Osteocyte (in vitro differentiated cells): ENCODE results near the gene SSBP3. TPM values are rescaled to one million over a fixed set of nuclear protein-coding genes. Genes with fewer than 3 reads are reported as not detected.

ENCODE experiments used
- DNase-seq: peaks from one replicate; pipeline ENCODE4 v3.0.0; 2021; ENCODE audit warnings: mixed read lengths; ENCODE audit not compliant: unreplicated experiment; ENCODE audit errors: extremely low spot score
- H3K27ac Mint-ChIP-seq: one replicate; pipeline ENCODE4 v1.8.0; 2021; ENCODE audit warnings: mild to moderate bottlenecking, mixed read lengths; ENCODE audit not compliant: unreplicated experiment
- H3K27me3 Mint-ChIP-seq: one replicate; pipeline ENCODE4 v1.8.0; 2021; ENCODE audit warnings: mixed read lengths; ENCODE audit not compliant: unreplicated experiment
- H3K36me3 Mint-ChIP-seq: one replicate; pipeline ENCODE4 v1.8.0; 2021; ENCODE audit warnings: mixed read lengths; ENCODE audit not compliant: unreplicated experiment
- H3K4me1 Mint-ChIP-seq: one replicate; pipeline ENCODE4 v1.8.0; 2021; ENCODE audit warnings: mixed read lengths; ENCODE audit not compliant: unreplicated experiment
- H3K4me3 Mint-ChIP-seq: one replicate; pipeline ENCODE4 v1.8.0; 2021; ENCODE audit warnings: mild to moderate bottlenecking, moderate library complexity, mixed read lengths; ENCODE audit not compliant: unreplicated experiment
- H3K9me3 Mint-ChIP-seq: one replicate; pipeline ENCODE4 v1.8.0; 2021; ENCODE audit warnings: mixed read lengths; ENCODE audit not compliant: unreplicated experiment
- total RNA-seq: library from RNA; stranded (reverse); gene quantifications from 2 replicates; pipeline ENCODE4 v1.2.1, GENCODE V29; 2021
- TF ChIP-seq, protein P1 (sequence below): fragments of 200-600 bp; sonication (generic); IDR thresholded peaks from 2 replicates; pipeline ENCODE4 v1.5.0; 2021; ENCODE audit warnings: antibody characterized with exemption, mild to moderate bottlenecking, moderate library complexity

Gene SSBP3
- total RNA-seq, 1 donor from 2014 or later = 56.4 TPM

DNA sequence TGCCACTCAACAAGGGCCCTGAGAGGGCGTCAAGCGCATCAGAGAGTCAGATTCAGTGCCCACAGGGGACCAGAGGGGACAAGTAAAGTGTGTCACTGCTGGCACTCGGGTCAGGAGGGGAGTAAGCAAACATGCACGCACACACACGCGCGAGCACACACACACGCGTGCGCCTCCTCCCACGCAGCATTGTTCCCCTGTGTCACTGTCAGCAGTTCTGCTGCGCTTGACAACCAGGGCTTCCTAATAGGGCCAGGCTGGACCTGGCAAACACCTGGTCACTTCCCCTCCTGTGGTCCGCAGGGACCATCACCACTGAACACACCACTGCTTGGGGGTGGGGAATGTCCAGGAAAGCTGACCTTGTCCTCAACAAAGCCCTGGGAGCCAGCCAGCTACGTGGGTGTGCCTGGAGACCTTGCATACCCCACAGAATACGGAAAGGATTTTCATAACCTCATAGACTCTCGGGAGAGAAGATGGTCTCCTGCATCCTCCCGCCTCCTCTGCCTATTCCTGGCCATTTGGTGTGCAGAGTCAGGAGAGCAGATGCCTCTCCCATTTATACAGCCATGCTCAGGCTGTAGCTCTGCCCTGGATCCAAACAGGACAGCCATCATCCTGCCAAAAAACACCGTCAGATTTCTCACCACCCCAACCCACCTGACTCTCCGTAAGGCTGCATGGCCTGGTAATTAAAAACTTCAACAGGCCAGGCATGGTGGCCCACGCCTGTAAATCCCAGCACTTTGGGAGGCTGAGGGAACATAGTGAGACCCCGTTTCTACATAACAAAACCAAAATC lies 73.2 kb downstream of the SSBP3 start:
- Mint-ChIP-seq H3K9me3 (no peaks in the 10 kb centered on the region), H3K27me3 (no peaks in the 10 kb centered on the region), H3K4me3 (no peak overlapping the region), H3K27ac (no peak overlapping the region), H3K36me3 (no peaks in the 10 kb centered on the region), H3K4me1 (peaks cover 40% of the 10 kb centered on the region)
- no peak for DNase-seq
- TF ChIP-seq, protein P1, sequence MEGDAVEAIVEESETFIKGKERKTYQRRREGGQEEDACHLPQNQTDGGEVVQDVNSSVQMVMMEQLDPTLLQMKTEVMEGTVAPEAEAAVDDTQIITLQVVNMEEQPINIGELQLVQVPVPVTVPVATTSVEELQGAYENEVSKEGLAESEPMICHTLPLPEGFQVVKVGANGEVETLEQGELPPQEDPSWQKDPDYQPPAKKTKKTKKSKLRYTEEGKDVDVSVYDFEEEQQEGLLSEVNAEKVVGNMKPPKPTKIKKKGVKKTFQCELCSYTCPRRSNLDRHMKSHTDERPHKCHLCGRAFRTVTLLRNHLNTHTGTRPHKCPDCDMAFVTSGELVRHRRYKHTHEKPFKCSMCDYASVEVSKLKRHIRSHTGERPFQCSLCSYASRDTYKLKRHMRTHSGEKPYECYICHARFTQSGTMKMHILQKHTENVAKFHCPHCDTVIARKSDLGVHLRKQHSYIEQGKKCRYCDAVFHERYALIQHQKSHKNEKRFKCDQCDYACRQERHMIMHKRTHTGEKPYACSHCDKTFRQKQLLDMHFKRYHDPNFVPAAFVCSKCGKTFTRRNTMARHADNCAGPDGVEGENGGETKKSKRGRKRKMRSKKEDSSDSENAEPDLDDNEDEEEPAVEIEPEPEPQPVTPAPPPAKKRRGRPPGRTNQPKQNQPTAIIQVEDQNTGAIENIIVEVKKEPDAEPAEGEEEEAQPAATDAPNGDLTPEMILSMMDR = no peak

DNA sequence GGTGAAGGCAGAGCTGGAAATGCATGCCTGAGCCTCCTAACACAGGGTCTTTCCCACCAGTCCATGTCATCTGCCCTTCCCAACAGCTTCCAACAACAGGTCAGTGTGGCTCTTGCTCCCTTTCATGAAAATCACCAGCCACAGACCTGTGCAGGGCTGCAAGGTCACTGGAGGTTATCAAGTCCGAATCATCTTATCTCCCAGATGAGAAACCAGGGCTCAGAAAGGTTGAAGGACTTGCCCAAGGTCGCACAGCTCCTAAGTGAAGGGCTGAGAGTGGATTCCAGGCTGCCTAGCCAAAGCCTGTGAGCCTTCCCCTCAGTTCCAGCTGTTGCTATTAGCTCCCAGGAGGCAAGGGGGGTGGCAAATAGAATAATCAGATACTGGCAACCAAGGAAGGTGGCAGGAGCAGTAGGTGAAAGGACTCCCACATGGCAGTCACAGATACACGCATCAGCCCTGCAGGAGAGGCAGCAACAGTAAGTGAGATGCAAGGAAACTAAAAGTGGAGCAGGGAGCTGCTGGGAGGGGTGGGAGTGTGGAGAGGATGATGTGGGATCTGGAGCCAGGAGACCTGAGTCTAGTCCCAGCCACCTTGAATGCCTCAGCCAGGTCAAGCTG lies 74.2 kb downstream of the SSBP3 start:
- Mint-ChIP-seq H3K4me1 (peaks cover 49% of the 10 kb centered on the region), H3K36me3 (no peaks in the 10 kb centered on the region), H3K27ac (no peak overlapping the region), H3K27me3 (no peaks in the 10 kb centered on the region), H3K9me3 (no peaks in the 10 kb centered on the region), H3K4me3 (no peak overlapping the region)
- TF ChIP-seq, protein P1 = no peak
- DNase-seq = no peak

DNA sequence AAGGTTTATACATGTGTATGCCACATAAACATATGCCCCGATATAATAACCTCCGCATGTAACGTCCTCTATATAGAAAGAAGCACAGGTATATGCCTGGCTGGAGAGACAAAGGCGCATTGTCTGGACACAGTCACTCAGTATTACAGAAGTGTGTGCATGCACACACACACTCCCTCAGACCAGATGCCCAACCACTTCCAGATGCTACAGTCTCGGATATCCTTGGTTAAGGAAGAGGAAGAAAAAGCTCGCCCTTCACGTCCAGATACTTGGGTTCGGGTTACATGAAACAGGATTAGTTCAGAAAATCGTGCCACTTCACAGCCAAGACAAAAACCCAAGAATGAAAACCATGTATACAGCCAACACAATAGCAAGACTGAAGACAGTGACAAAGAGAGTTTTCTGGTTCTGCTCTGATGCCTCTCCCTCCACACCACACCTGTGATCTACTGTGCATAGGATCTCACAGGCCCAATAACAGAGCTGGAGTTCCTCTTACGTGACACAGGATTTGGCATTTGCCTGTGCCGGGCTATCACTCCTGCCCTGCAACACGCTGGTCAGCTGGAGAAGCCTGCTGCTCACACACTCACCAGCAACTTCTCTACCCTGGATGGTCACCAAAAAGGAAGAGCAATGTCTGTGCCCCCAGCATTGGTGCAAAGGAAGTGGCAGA lies 75.0 kb downstream of the SSBP3 start:
- peak overlapping the region; percentile 5 for H3K27ac Mint-ChIP-seq
- TF ChIP-seq, protein P1 = no peak
- no peaks in the 10 kb centered on the region for H3K36me3 Mint-ChIP-seq
- H3K27me3 Mint-ChIP-seq = no peaks in the 10 kb centered on the region
- DNase-seq = no peak
- no peaks in the 10 kb centered on the region for H3K9me3 Mint-ChIP-seq
- peaks cover 50% of the 10 kb centered on the region for H3K4me1 Mint-ChIP-seq
- no peak overlapping the region for H3K4me3 Mint-ChIP-seq

DNA sequence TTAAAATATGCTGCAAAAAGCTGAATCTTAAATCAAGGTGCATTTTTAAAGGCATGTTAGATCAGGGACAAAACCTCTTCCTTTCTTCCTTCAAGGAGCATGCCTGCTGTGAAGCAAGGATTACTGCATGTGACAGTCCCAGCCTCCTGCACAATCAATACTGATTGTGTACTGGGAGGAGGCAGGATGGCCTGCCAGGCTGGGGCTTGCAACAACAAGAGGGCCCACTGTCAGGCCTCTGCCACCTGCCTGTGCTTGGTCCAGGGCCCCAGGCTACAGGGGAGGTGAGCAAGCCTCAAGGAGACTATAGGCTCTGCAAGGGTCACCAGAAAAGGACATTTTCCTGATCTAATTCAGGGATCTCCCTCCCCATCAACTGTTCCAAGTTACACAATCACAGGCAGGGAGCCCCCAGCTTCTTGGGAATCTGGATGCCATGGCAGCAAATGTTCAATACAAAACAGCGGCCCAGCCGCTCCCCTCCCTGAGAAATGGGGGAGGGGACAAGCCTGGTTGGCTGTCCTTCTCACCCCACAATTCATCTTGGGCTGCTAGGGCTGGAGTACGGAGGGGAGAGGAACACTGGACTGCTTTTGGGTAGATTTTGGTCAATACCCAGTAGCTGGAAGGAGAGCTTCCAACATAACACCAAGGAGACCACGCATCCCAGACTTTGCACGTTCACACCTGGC lies 76.7 kb downstream of the SSBP3 start:
- no peak overlapping the region for H3K4me3 Mint-ChIP-seq
- H3K27ac Mint-ChIP-seq = no peak overlapping the region
- H3K27me3 Mint-ChIP-seq = no peaks in the 10 kb centered on the region
- DNase-seq = no peak
- H3K9me3 Mint-ChIP-seq = no peaks in the 10 kb centered on the region
- peaks cover 3% of the 10 kb centered on the region for H3K36me3 Mint-ChIP-seq
- TF ChIP-seq, protein P1 = no peak
- H3K4me1 Mint-ChIP-seq = peaks cover 33% of the 10 kb centered on the region
